ENCODE results near the gene N4BP3. TPM values are rescaled to one million over a fixed set of nuclear protein-coding genes. Genes with fewer than 3 reads are reported as not detected.

N4BP3 gene
- polyA plus RNA-seq, 3 donors = 0.01 TPM; not detected in 2

DNA sequence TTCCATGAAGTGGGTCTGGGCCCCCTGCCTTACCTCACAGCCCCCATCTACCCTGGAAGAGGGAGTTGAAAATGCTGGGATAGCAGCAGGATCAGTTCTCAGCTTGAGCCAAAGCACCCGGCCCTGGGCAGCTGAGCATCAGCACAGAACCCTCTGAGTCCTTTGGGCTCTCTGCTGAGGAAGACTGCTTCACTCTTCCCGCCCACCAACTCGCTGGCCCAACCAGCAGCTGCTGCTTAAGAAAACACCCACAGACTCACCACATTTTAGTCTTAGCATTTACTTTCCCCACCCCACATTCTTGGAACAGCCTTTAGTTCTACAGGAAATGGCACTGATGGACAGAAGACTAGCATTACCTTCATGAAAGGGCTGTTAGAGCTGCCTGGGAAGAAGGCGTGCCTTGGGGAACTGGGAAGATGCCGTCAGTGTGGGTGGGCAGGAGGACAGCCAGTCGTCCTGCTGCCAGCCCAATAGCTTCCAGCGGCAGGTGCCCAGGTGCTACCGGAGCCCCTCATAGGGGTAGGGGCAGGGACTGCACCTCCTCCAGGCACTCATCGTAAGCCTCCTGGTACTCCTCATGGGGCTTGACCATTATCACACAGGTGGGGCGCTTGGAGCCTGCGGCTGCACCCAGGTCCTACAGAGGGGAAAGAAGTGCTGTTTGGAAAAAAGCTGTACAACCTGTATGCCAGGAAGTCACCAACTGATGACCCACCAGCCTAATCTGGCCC lies 36.0 kb downstream of the N4BP3 start:
- Mint-ChIP-seq H3K9me3 (peaks cover 0 to 2% (median 0%) of the 10 kb centered on the region in 7 donors), H3K36me3 (peaks cover 65 to 66% of the 10 kb centered on the region in 2 donors), H3K27me3 (ENCODE audit: low read depth in 3 of 3) (no peaks in the 10 kb centered on the region), H3K4me1 (peaks cover 17% of the 10 kb centered on the region), H3K4me3 (no peak overlapping the region), H3K27ac (no peak overlapping the region)
- intact Hi-C loops (cut with micrococcal nuclease) = loop anchor here in 1 of 2 donors (5.0 kb wide), 1 partner anchor 72 kb away; no protein-coding TSS in a partner anchor
- H3K27me3 ChIP-seq (ENCODE audit: control insufficient read depth in 2 of 2, insufficient read depth in 2 of 2, low read length in 2 of 2) = no peaks in the 10 kb centered on the region
- peaks cover 57 to 66% of the 10 kb centered on the region in 2 donors for H3K36me3 ChIP-seq (replicated peaks in 1 of 2; ENCODE audit: control insufficient read depth in 1 of 2, insufficient read depth in 2 of 2, low read length in 2 of 2)
- no peak for DNase-seq
- H3K79me2 ChIP-seq (ENCODE audit: insufficient read depth, low read length) = peaks cover 10% of the 10 kb centered on the region
- H3K9me3 ChIP-seq (replicated peaks in 1 of 2; ENCODE audit: control insufficient read depth in 1 of 2, insufficient read depth in 1 of 2, low read length in 2 of 2) = no peaks in the 10 kb centered on the region
- no peak overlapping the region for H3K4me3 ChIP-seq (replicated peaks in 1 of 3; ENCODE audit: low read depth in 2 of 3, low read length in 3 of 3)
- H3K4me1 ChIP-seq (ENCODE audit: control insufficient read depth in 1 of 2, insufficient read depth in 2 of 2, low read length in 2 of 2) = peaks cover 9 to 16% of the 10 kb centered on the region in 2 donors
- no peak overlapping the region for H3K9ac ChIP-seq (ENCODE audit: insufficient read depth, low read length, poor library complexity, severe bottlenecking)
- TF ChIP-seq, protein P1, sequence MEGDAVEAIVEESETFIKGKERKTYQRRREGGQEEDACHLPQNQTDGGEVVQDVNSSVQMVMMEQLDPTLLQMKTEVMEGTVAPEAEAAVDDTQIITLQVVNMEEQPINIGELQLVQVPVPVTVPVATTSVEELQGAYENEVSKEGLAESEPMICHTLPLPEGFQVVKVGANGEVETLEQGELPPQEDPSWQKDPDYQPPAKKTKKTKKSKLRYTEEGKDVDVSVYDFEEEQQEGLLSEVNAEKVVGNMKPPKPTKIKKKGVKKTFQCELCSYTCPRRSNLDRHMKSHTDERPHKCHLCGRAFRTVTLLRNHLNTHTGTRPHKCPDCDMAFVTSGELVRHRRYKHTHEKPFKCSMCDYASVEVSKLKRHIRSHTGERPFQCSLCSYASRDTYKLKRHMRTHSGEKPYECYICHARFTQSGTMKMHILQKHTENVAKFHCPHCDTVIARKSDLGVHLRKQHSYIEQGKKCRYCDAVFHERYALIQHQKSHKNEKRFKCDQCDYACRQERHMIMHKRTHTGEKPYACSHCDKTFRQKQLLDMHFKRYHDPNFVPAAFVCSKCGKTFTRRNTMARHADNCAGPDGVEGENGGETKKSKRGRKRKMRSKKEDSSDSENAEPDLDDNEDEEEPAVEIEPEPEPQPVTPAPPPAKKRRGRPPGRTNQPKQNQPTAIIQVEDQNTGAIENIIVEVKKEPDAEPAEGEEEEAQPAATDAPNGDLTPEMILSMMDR (IDR thresholded peaks at IDR 0.05) = no peak
- H3K27ac ChIP-seq (ENCODE audit: low read depth in 1 of 2, low read length in 2 of 2) = no peak overlapping the region
- H3K4me2 ChIP-seq (replicated peaks; ENCODE audit: extremely low read depth, low read length, poor library complexity, severe bottlenecking) = no peak overlapping the region
- WGBS (ENCODE audit: insufficient coverage) = 95% methylated on average over 4 of the region's 11 CpGs
- no peak overlapping the region for H2AFZ ChIP-seq (ENCODE audit: insufficient read depth, low read depth, low read length, poor library complexity, severe bottlenecking)
- H4K20me1 ChIP-seq (ENCODE audit: insufficient read depth, low read length) = peaks cover 9% of the 10 kb centered on the region

GRCh38 chr5:178150977-178151734 lies 37.8 kb downstream of the N4BP3 start:
- H3K27ac Mint-ChIP-seq = peak overlapping the region in 2 of 7 donors; percentile 41 to 80
- peak overlapping the region in 1 of 2 donors; percentile 31 for H3K27ac ChIP-seq (ENCODE audit: low read depth in 1 of 2, low read length in 2 of 2)
- no peak overlapping the region for H3K4me3 Mint-ChIP-seq
- no peak overlapping the region for H2AFZ ChIP-seq (ENCODE audit: insufficient read depth, low read depth, low read length, poor library complexity, severe bottlenecking)
- no peak overlapping the region for H3K4me3 ChIP-seq (replicated peaks in 1 of 3; ENCODE audit: low read depth in 2 of 3, low read length in 3 of 3)
- WGBS (ENCODE audit: insufficient coverage) = 94% methylated on average over 11 of the region's 11 CpGs
- H3K27me3 Mint-ChIP-seq (ENCODE audit: low read depth in 3 of 3) = no peaks in the 10 kb centered on the region
- peaks cover 49 to 51% of the 10 kb centered on the region in 2 donors for H3K36me3 ChIP-seq (replicated peaks in 1 of 2; ENCODE audit: control insufficient read depth in 1 of 2, insufficient read depth in 2 of 2, low read length in 2 of 2)
- H3K9me3 ChIP-seq (replicated peaks in 1 of 2; ENCODE audit: control insufficient read depth in 1 of 2, insufficient read depth in 1 of 2, low read length in 2 of 2) = no peaks in the 10 kb centered on the region
- peaks cover 50 to 54% of the 10 kb centered on the region in 2 donors for H3K36me3 Mint-ChIP-seq
- H3K9me3 Mint-ChIP-seq = peaks cover 0 to 3% (median 0%) of the 10 kb centered on the region in 7 donors
- DNase-seq = no peak
- peaks cover 9 to 17% of the 10 kb centered on the region in 2 donors for H3K4me1 ChIP-seq (ENCODE audit: control insufficient read depth in 1 of 2, insufficient read depth in 2 of 2, low read length in 2 of 2)
- peaks cover 4% of the 10 kb centered on the region for H4K20me1 ChIP-seq (ENCODE audit: insufficient read depth, low read length)
- H3K9ac ChIP-seq (ENCODE audit: insufficient read depth, low read length, poor library complexity, severe bottlenecking) = no peak overlapping the region
- intact Hi-C loops (cut with micrococcal nuclease) = loop anchor here in 1 of 2 donors (5.0 kb wide), 1 partner anchor 849 kb away; the partner anchor contains the start of genes PRELID1 and RAB24
- H3K4me2 ChIP-seq (replicated peaks; ENCODE audit: extremely low read depth, low read length, poor library complexity, severe bottlenecking) = no peak overlapping the region
- H3K79me2 ChIP-seq (ENCODE audit: insufficient read depth, low read length) = peaks cover 10% of the 10 kb centered on the region
- TF ChIP-seq, protein P1 (IDR thresholded peaks at IDR 0.05) = no peak
- peaks cover 17% of the 10 kb centered on the region for H3K4me1 Mint-ChIP-seq
- no peaks in the 10 kb centered on the region for H3K27me3 ChIP-seq (ENCODE audit: control insufficient read depth in 2 of 2, insufficient read depth in 2 of 2, low read length in 2 of 2)
